HG02852 (cell line): Measurements from ENCODE around the gene RRN3.
"Not testable (repeated sequence)": the region's sequence is repeated elsewhere in the genome, so short reads cannot be mapped to it uniquely, and the experiment has no call there.

Experiments
- ATAC-seq: cut with Tn5 transposase; IDR thresholded peaks from one replicate; pipeline ENCODE4 v1.9.1; 2021; ENCODE audit warnings: mild to moderate bottlenecking, moderate library complexity; ENCODE audit not compliant: unreplicated experiment

The RRN3 gene

DNA sequence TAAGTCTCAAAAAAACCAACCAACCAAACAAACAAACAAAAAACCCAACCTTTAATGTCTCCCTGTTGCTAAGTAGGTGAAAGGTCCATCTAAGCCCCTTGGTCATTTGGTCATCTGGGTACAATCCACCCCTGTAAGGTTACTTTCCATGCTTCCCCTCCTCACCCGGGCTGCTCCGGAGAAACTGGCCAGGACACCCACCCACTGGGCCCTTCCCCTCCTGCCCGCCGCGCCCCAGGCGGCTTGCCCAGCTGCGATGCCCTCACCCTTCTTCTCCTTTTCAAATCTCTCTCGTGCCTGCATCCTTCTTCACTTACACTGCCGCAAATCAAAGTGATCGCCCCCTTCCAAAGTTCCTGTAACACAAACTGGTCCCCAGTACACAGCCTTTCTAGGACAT is 40.2 kb downstream of the RRN3 start:
- ATAC-seq, result no peak

DNA sequence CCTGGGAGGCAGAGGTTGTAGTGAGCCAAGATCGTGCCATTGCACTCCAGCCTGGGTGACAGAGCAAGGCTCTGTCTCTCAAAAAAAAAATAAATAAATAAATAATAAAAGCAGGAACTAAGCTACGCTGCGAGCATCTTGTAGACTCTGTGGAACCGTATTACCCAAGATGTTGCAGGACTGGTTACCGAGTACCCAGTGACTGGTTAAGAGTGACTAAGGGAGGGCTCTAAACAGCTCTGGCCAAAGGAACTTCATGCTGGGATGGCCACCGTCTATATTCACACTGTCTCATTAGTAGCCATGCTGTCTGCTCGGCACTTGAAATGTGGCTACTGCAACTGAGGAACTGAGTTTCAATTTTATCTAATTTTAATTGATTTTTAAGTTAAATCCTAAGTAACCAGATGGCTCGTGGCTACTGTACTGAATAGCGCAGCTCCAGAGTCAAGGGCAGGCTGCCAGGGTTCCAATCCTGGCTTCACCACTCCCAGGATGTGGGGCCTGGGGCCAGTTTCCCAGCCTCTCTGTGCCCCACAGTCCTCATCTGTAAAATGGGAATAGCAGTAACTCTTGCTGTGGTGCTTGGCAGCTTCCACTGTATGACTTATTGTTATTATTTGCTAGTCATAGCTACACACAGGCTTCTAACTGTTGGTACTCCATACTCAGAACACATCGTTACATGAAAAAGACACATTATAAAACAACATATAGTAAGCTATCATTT is 41.2 kb downstream of the RRN3 start:
- no peak for ATAC-seq

DNA sequence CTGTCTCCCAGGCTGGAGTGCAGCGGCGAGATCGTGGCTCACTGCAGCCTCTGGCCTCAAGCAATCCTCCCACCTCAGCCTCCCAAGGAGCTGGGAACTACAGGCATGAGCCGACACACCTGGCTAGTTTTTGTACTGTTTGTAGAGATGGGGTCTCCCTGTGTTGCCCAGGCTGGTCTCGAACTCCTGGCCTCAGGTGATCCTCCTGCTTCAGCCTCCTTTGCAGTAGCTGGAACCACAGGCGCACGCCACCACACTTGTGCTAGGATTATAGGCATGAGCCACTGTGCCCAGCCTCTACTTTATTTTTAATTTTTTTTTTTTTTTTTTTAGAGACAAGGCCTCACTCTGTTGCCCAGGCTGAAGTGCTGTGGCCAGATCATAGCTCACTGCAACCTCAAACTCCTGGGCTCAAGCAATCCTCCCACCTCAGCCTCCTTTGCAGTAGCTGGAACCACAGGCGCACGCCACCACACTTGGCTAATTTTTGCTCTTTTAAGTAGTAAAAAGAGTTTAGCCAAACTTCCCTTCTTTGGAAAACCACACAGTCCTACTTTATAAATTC is 42.6 kb downstream of the RRN3 start:
- ATAC-seq, result no peak

DNA sequence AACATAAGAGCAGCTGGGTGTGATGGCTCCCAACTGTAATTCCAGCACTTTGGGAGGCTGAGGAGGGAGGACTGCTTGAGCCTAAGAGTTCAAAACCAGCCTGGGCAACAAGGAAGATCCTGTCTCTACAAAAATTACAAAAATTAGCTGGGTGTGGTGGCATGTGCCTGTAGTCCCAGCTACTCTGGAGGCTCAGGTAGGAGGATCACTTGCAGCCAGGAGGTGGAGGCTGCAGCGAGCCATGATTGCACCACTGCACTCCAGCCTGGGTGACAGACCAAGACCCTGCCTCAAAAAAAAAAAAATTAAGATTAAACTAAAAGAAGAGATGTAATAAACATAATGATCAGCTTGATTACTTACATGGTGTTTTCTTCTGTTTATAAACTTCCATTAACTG is 43.6 kb downstream of the RRN3 start:
- ATAC-seq, result not testable (repeated sequence)

DNA sequence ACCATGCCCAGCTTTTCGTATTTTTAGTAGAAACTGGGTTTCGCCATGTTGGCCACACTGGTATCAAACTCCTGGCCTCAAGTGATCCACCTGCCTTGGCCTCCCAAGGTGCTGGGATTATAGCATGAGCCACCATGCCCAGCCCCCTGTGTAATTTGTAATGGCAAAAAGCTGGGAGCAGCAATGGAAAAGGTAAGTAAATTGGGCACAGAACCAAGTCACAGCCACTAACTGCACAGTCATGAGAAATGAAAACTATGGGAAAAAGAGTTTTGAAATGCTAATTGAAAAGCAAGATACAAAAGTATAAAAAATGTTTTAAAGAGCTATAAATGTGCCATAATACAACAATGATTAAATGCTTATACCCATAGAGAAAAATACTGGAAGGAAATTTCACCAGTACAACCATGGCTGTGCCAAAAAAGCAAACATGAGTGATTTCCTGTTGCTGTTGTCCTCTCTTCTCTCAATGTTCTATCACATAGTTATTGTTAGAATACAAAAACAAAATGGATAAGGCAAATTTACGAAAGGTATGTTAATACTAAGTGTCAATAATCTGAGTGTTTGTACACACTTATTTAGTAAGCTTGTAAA is 44.4 kb downstream of the RRN3 start:
- ATAC-seq, result no peak

DNA sequence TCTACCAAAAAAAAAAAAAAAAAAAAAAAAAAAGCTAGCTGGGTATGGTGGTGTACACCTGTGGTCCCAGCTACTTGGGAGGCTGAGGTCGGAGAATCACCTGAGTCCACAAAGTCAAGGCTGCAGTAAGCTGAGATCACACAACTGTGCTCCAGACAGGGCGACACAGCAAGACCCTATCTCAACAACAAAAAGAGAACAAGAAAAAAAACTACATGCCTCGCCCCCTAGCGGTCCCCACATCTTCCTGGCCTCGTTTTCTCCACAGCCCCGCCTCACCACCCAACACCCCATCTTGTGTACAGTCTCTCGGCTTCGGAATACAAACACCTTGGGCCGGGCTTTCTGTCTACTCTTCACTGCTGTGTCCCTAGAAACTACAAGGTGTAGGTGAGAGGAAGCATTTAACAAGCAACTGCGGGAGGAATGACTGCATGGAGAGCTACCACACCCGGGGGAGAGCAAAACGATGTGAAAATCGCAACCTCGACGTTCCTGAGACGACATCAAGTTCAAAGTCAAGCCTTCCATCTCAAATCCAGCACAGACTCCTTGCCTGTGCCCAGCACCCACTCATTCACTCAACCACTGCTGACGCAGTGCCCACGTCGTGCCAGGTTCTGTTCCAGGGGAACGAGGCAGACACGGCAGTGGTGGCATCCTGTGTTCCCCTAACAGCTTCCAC is 47.2 kb downstream of the RRN3 start:
- no peak for ATAC-seq

DNA sequence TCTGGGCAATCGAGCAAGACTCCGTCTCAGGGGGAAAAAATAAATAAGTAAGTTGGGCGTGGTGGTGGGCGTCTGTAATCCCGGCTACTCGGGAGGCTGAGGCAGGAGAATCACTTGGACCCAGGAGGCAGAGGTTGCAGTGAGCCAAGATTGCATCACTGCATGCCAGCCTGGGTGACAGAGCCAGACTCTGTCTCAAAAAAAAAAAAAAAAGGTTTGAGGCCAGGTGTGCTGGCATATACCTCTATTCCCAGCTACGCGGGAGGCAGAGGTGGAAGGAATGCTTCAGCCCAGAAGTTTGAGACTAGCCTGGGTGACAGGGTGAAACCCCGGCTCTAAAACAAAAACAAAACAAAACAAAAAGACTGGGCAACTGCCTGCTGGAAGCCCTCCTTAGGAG is 48.8 kb downstream of the RRN3 start:
- ATAC-seq, result not testable (repeated sequence)

DNA sequence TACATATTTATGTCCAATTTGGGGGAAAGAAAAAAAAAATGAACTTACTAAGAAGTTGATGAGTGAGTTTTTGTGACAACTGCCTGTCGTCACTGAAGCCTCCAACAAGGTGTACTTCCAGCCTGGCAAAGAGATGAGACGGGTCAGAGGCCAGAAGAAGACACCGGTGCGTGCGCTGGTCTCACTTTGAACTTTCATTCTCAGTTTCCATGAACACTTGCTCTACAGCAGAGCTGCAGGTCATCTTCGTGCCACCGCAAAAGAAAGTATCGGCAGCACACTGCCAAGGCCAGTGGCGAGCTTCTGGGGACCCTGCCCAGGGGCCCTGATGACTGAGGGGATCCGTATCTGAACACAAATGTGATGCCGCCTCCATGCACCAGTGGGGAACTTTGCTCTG is 49.8 kb downstream of the RRN3 start:
- ATAC-seq, result no peak

DNA sequence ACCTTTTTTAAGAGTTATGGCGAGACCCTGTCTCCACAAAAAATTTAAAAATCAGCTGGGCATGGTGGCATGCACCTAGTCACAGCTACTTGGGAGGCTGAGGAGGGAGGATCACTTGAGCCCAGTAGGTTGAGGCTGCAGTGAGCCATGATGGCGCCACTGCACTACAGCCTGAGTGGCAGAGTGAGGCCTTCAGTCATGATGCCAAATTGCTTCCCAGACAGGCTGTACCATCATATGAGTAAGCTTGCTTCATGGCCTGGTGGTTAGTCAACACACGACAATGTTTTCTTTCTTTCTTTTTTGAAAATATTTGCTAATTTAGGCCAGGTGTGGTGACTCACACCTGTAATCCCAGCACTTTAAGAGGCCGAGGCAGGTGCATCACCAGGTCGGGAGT is 50.7 kb downstream of the RRN3 start:
- ATAC-seq, result no peak

DNA sequence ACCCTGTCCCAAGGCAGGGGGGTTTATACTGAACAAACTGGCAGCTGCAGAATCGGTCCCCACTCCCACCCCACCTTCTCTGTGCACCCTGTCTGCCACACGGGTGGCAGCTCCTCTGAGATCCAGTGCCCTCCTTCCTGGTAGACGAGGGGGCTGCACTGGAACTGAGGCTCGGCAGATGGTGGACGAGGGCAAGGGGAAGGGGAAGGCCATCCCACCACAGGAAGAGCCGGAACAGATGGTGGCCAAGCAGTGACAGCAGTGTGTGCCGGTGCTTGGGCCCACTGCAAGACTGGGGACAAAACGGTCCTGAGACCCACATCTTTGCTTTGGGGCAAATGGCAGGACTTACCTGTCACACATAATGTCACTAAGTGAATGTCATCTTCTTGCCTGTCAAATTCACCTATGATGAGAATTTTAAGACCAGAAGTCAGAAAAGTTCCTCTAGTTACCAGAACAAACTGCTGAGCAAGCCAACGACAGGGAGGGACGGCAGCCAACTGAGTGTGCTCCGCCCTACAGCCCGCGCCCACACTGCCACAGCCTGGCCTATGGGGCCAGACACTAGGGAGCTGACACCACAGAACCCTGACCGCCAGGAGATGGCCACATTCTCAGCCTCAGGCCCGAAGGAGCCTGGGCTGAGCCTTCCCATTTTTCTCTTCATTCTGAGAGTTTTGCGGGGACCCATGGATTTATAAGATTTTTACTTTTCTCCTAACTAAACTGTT is 52.6 kb downstream of the RRN3 start:
- no peak for ATAC-seq

DNA sequence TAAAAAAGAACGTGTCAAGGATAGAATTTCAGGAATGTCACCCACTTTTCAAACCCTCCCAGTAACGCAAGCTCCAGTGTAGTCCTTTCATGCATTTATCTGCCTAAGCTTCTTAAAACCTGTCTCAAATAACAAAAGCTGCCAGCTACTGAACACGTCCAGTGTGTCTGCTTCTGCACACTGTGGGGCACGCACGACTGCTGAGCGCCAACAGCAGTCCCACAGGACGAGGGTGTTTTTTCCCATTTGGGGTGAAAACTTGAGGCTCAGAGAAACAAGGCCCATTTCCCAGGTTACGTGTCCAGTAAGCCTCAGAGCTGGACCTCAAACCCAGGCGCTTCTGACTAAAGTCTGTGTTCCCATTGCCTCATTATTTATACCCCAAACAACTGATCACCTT is 55.4 kb downstream of the RRN3 start:
- no peak for ATAC-seq

DNA sequence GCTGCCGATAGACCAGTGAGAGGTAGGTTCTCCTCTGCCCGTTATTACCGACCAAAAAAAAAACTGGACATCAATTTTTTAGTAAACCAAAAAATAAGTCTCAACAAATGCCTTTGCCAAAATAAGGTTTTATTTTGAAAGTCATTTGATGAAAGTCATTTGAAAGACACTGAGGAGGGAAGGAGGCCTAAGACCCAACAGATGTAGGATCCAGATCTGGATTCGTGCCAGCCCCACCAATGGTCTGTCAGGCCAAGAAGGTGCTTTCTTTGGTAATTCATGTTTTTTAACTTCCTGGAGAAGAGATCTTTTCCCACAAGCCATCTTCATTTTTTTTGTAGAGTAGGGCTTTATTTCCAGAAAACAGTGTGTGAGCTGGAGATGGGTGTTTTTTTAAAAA is 56.3 kb downstream of the RRN3 start:
- ATAC-seq, result no peak

DNA sequence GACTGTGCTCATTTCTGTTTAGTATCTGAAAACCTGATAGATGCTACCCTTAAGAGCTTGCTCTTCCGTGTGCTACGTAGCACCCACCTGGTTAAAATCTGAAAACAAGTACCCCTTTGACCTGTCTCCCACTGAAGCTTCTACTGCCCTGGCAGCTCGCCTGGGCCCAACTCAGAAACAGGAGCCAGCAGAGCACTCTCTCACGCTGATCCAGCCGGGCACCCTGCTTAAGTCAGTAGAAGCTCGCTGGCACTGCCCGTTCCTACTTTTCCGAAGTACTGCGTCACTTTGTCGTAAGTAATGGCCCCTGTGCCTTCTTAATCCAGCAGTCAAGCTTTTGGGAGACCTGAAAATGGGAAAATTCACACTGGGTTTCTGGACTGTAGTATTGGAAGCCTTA is 57.1 kb downstream of the RRN3 start:
- no peak for ATAC-seq

DNA sequence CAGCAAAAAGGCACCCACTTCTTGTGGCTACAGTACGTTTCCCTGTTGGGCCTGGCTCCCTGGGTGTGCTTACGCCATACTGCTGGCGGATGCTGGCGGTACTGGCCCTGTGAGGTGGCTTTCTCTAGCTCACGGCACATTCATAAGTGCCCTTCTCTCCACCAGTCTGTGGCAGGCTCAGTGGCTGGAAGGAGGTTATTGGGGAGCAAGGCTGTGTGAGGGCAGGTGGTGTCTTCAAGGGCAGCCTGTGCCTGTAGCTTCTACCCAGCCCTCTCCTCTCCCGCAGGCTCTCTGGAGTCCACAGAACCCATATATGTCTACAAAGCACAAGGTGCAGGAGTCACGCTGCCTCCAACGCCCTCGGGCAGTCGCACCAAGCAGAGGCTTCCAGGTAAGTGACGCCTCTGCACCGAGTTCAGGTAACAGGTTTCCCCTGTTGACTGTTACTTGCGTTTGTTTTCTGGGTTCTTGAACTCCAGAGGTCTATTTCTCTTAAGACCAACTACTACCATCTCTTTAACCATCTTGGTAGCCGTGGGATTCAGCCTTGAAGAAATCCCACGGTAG is 58.8 kb downstream of the RRN3 start:
- ATAC-seq, result no peak

DNA sequence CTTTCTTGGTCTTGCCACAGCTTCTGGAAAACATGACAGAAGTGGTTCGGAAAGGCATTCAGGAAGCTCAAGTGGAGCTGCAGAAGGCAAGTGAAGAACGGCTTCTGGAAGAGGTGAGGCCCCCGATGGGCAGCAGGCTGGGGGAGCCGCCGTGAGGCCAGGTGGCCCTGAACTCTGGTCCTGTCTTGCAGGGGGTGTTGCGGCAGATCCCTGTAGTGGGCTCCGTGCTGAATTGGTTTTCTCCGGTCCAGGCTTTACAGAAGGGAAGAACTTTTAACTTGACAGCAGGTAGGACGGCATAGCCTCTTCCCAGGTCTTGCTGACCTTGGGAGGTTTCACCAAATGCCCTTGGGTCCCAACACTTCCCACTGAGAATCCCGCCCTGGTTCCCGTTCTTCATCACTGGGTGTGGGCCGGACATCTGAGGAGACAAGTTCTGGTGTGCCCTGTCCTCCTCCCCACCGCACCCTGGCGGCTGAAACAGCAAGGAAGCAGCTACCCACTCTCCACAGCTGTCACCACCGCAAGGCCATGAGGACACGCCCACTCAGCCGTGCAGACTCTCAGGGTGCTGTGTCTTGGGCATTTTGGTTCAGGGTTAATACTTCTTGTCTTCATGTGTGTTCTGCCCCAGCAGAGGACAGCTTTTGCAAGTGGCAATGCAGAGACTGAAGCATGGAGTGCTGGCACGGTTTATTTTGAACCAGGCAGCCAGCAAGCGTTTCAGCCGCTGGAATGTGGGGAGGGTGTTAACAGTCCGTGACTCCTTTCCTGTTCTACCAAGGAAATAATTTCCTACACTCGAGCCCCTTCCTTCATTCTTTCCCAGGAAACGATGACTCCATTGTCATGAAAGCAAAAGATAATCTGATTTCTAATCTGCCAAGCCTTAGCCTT is 59.6 kb downstream of the RRN3 start:
- no peak for ATAC-seq

DNA sequence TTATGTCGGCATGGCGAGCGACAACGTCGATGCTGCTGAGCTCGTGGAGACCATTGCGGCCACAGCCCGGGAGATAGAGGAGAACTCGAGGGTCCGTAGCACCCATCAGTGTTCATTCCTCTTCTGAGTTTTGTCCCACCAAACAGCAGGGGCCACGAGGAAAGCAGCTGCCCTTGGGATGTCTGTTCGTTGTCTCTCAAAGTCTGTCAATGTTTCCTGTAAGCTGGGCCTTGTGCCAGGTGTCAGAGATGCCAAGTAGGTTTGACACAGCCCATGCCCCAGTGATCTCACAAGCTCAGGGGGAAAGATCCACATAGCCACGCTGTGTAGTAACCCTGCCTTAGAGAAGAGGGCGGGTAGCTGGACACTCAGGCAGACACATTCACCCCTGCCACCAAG is 60.8 kb downstream of the RRN3 start:
- no peak for ATAC-seq

DNA sequence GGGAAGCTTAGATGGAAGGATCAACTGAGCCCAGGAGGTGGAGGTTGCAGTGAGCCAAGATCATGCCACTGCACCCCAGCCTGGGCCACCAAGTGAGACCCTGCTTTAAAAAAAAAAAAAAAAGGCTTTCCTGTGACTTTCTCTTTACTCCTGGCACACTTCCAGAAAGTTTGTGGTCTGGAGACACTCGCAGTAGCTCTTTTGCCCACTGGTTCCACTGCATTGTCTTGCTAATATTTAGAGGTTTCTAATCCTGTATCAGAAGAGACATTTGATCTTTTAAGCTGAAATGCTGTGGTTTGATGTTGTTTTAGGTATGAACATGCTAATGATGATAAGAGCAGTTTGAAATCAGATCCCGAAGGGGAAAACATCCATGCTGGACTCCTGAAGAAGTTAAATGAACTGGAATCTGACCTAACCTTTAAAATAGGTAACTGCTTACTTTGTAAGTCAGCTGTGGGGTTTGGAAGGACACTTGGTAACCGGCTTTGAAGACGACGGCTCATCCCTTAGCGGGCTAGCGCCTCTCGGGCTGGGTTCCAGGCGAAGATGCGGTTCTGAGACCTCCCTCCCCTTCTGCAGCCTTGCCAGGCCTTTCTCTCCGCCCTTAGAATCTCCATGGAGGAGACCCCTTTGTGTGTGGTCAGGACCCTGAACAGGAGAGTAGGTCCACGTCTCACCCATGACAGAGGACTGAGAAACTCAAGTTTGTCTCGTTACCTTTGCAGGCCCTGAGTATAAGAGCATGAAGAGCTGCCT is 61.3 kb downstream of the RRN3 start:
- no peak for ATAC-seq

DNA sequence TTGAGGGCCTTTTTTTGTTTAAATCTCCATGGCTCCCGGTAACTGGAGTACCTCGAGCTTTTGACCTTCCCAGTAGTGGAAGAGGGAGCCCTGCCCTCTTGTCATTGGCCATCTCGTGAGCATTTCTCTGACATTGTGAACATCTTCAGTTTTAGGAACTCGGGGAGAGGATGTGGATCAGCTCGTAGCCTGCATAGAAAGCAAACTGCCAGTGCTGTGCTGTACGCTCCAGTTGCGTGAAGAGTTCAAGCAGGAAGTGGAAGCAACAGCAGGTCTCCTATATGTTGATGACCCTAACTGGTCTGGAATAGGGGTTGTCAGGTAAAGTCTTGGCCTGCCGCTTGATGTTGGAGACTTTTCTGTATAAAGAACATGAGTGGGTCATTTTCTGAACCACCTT is 62.5 kb downstream of the RRN3 start:
- no peak for ATAC-seq

DNA sequence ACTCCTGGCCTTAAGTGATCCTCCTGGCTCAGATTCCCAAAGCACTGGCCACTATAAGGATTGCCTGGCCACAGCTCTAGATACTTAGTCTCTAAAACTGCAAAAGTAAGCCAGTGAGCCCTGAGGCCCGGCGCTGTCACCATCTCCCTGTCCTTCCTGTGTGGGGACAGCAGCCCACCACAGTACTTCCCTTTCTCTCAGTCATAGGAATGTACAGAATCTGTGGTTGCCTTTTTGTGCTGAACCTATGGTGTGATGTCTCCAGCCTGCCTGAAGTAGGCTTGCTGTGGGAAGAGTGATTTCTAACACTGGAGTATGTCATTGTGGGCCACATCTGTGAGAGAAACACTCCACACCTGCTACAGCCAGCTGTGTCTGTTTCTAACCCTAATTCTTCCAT is 62.9 kb downstream of the RRN3 start:
- ATAC-seq, result no peak
